Brain microvascular endothelial cell (primary cell): ENCODE data around the gene PRR30.
"Not testable (repeated sequence)": the region's sequence is repeated elsewhere in the genome, so short reads cannot be mapped to it uniquely, and the experiment has no call there.

Experiments used
- DNase-seq: peaks from one replicate; pipeline ENCODE4 v3.0.0-alpha.2; 2020
- H3K27ac ChIP-seq: fragments of 250-450 bp; sonication (Bioruptor Pico); 2 replicates; pipeline ENCODE4 v1.5.1; 2020; ENCODE audit warnings: mild to moderate bottlenecking, moderate library complexity
- H3K27me3 ChIP-seq: fragments of 250-450 bp; sonication (Bioruptor Pico); replicated peaks from 2 replicates; pipeline ENCODE4 v1.5.1; 2020; ENCODE audit warnings: mild to moderate bottlenecking
- H3K36me3 ChIP-seq: fragments of 250-450 bp; sonication (Bioruptor Pico); replicated peaks from 2 replicates; pipeline ENCODE4 v1.5.1; 2020; ENCODE audit warnings: mild to moderate bottlenecking
- H3K4me3 ChIP-seq: 2 replicates; pipeline ENCODE4 v1.5.1; 2011; ENCODE audit warnings: low read depth, mild to moderate bottlenecking, control low read depth, low read length, moderate library complexity
- in situ Hi-C: cut with HindIII; loops from 2 replicates; pipeline ENCODE4 v1.10.0; 2017; ENCODE audit warnings: low sequenced_read_pairs, low pct_ligation_motif_present
- TF ChIP-seq, protein P1 (sequence below): IDR thresholded peaks from 2 replicates; pipeline ENCODE4 v1.5.1; 2011; ENCODE audit warnings: low read depth, mild to moderate bottlenecking, moderate library complexity, low read length, control low read depth, inconsistent platforms; ENCODE audit errors: missing control alignments

PRR30 gene

DNA sequence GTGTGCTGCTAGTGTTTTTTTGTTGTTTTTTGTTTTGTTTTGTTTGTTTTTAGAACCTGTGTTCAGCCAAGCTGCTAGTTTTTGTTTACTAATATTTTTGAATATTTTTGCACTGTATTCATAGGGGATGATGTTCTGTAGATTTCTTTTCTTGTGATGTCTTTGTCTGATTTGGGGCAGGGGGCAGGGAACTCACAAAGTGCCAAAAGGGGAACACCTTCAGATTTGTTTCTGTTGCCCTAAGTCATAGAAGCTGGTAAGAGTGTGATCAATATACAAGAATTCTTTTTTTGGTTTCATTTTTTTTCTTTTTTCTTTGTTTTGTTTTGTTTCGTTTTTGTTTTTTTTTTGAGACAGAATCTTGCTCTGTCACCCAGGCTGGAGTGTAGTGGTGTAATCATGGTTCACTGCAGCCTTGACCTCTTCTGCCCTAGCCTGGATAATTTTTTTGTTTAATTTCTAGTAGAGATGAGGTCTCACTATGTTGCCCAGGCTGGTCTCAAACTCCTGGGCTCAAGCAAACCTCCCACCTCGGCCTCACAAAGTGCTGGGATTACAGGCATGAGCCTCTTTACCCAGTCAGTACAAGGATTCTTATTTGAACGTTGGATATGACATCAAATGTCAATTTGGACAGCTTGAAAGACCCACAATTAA is 40.3 kb upstream of the PRR30 start:
- no peaks in the 10 kb centered on the region for H3K36me3 ChIP-seq
- no peak overlapping the region for H3K4me3 ChIP-seq
- no peak overlapping the region for H3K27ac ChIP-seq
- TF ChIP-seq, protein P1, sequence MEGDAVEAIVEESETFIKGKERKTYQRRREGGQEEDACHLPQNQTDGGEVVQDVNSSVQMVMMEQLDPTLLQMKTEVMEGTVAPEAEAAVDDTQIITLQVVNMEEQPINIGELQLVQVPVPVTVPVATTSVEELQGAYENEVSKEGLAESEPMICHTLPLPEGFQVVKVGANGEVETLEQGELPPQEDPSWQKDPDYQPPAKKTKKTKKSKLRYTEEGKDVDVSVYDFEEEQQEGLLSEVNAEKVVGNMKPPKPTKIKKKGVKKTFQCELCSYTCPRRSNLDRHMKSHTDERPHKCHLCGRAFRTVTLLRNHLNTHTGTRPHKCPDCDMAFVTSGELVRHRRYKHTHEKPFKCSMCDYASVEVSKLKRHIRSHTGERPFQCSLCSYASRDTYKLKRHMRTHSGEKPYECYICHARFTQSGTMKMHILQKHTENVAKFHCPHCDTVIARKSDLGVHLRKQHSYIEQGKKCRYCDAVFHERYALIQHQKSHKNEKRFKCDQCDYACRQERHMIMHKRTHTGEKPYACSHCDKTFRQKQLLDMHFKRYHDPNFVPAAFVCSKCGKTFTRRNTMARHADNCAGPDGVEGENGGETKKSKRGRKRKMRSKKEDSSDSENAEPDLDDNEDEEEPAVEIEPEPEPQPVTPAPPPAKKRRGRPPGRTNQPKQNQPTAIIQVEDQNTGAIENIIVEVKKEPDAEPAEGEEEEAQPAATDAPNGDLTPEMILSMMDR, result no peak
- in situ Hi-C loops, result no loop called here
- peaks cover 2% of the 10 kb centered on the region for H3K27me3 ChIP-seq
- no peak for DNase-seq

DNA sequence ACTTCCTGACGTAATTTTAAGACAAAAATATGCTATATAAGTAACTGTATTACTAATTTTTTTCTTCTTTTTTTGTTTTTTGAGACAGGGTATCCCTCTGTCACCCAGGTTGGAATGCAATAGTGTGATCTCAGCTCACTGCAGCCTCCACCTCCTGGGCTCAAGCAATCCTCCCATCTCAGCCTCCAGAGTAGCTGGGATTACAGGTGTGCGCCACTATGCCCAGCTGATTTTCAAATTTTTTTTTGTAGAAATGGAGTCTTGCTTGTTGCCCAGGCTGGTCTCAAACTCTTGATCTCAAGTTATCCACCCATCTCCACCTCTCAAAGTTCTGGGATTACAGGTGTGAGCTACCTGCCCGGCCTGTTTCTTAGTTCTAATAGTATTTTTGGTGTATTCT is 39.3 kb upstream of the PRR30 start:
- DNase-seq, result no peak
- in situ Hi-C loops, result no loop called here

DNA sequence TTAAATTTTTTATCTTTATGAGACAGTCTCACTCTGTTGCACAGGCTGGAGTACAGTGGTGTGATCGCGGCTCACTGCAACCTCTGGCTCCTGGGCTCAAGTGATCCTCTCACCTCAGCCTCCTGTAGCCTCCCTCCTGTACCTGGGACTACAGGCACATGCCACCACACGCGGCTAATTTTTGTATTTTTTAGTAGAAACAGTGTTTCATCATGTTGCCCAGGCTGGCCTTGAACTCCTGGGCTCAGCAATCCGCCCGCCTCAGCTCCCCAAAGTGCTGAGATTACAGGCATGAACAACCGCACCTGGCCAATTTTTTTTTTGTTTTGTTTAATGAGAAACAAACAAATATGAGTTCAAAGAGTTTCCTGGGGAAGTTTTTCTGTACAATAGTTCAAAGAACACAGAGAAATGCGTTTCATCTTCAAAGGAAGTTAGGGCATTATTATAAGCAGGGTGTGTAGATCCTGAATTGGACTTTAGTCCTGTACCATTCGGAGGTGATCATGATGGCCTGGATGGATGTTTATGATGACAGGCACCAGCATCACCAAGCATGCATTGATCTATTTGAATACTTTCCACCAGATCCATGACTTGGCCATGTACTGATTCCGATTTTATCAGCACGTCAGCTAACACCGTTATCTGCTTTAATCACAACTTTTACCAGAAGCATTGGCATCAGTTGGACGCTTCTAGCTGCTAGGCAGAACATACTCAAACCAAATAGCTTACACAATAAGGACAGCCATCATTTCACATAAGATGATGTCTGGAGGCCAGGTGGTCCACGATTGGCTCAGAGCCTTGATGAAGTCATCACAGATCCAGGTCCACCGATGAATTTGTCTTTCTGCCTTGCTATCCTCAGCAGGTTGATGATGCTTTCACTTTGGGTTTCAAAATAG is 38.5 kb upstream of the PRR30 start:
- no peaks in the 10 kb centered on the region for H3K36me3 ChIP-seq
- TF ChIP-seq, protein P1, result no peak
- H3K27me3 ChIP-seq, result peaks cover 6% of the 10 kb centered on the region
- no peak overlapping the region for H3K27ac ChIP-seq
- in situ Hi-C loops, result no loop called here
- no peak overlapping the region for H3K4me3 ChIP-seq
- DNase-seq, result no peak

More for the DNA sequence above, 39.3 kb upstream of the PRR30 start:
- no peak overlapping the region for H3K27ac ChIP-seq
- TF ChIP-seq, protein P1, result no peak
- H3K4me3 ChIP-seq, result no peak overlapping the region
- no peaks in the 10 kb centered on the region for H3K36me3 ChIP-seq
- peaks cover 2% of the 10 kb centered on the region for H3K27me3 ChIP-seq

DNA sequence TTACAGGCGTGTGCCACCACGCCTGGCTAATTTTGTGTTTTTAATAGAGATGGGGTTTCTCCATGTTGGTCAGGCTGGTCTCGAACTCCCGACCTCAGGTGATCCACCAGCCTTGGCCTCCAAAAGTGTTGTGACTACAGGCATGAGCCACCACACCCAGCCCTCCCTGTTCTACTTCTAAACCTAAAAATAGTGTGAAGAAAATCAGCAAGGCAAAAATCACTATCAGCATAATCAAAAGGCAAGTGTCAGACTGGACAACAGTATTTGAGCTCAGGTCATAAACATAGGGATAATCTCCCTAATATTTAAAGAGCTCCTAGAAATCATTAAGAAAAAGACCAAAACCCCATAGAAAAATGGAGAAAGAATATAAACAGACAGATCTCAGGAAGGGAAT is 36.6 kb upstream of the PRR30 start:
- H3K4me3 ChIP-seq, in situ Hi-C loops, H3K36me3 ChIP-seq, DNase-seq, H3K27ac ChIP-seq: not testable (repeated sequence)
- H3K27me3 ChIP-seq, result peaks cover 10% of the 10 kb centered on the region

DNA sequence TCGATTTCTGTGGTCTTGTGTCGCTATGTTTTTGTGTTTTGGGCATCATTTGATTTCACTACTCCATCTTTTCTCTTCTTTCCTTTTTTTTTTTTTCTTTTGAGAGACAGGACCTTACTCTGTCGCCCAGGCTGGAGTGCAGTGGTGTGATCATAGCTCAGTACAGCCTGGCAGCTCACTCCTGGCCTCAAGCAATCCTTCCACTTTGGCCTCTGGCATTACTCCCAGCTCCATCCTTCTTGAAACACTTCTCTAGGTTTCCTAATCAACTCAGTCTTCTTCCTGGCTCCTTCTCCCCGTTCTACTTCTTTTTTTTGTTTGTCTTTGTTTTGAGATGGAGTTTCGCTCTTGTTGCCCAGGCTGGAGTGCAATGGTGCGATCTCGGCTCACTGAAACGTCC is 36.1 kb upstream of the PRR30 start:
- no peaks in the 10 kb centered on the region for H3K36me3 ChIP-seq
- DNase-seq, result no peak
- TF ChIP-seq, protein P1, result no peak
- peaks cover 12% of the 10 kb centered on the region for H3K27me3 ChIP-seq
- in situ Hi-C loops, result no loop called here
- no peak overlapping the region for H3K4me3 ChIP-seq
- no peak overlapping the region for H3K27ac ChIP-seq

DNA sequence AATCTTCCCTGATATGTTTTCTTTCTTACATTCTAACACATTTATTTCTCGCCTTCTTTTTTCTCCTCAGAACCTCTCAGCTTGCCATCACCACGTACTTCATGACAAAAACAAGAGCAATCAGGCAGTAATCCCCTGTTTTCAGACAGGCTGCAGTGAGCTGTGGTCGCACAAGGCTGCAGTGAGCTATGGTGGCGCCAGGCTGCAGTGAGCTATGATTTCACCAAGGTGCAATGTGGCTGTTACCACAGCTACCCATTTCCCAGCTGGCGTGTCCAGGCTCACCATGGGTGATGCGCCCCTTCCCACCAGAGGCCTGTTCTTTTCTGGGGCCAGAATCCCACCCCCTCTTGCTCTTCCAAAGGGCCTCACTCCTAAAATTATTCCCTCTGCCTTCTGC is 35.4 kb upstream of the PRR30 start:
- H3K27me3 ChIP-seq, result peaks cover 15% of the 10 kb centered on the region

More for the DNA sequence above, 35.4 kb upstream of the PRR30 start:
- TF ChIP-seq, protein P1, result no peak
- no peak overlapping the region for H3K27ac ChIP-seq
- in situ Hi-C loops, result no loop called here
- DNase-seq, result no peak
- H3K4me3 ChIP-seq, result no peak overlapping the region
- no peaks in the 10 kb centered on the region for H3K36me3 ChIP-seq
